Muscle of leg (tissue), 11 donors: ENCODE results near the gene SLC4A4. TPM values are rescaled to one million over a fixed set of nuclear protein-coding genes. Genes with fewer than 3 reads are reported as not detected.

Experiments
- DNase-seq: peaks from one replicate; pipeline ENCODE4 v3.0.0; 2013
- H3K27ac ChIP-seq: one replicate; pipeline ENCODE4 v1.5.1; 2013; ENCODE audit warnings: mild to moderate bottlenecking, low read length, control low read depth
- H3K27me3 ChIP-seq: one replicate; pipeline ENCODE4 v1.6.1; 2013; ENCODE audit warnings: low read length; ENCODE audit not compliant: control insufficient read depth, insufficient read depth
- H3K36me3 ChIP-seq: one replicate; pipeline ENCODE4 v1.6.1; 2013; ENCODE audit warnings: low read length; ENCODE audit not compliant: control insufficient read depth, insufficient read depth
- H3K4me1 ChIP-seq: one replicate; pipeline ENCODE4 v1.6.1; 2013; ENCODE audit warnings: low read length; ENCODE audit not compliant: control insufficient read depth, insufficient read depth
- H3K4me3 ChIP-seq: one replicate; pipeline ENCODE4 v1.5.1; 2013; ENCODE audit warnings: low read length, control low read depth
- H3K9me3 ChIP-seq: replicated peaks from 2 replicates; pipeline ENCODE4 v1.6.1; 2013; ENCODE audit warnings: low read depth, low read length; ENCODE audit not compliant: control insufficient read depth
- WGBS: methylation state at CpG from one replicate; pipeline ENCODE4 v1.1.5; 2013; ENCODE audit warnings: missing lambda C conversion rate; ENCODE audit not compliant: insufficient coverage; 5-methylcytosine and 5-hydroxymethylcytosine counted together
- polyA plus RNA-seq, 8 donors: library from polyadenylated mRNA; unstranded; fragments of 120-200 nt; gene quantifications; one replicate each; pipeline versions ENCODE4 v1.2.1 to v1.2.3, GENCODE V29; 2013; ENCODE audit warnings: inconsistent platforms in 1 of 8, low replicate concordance in 1 of 8; ENCODE audit not compliant: insufficient read length in 8 of 8, insufficient read depth in 1 of 8
- total RNA-seq: library from RNA; stranded (reverse); fragments of 120-200 nt; gene quantifications from one replicate; pipeline ENCODE4 v1.2.4, GENCODE V29; 2013

Gene SLC4A4
- total and polyA plus RNA-seq, 9 donors: 6.7 to 14.9 (median 10.1) TPM

GRCh38 chr4:71355045-71355444 lies 16.2 kb downstream of the SLC4A4 start:
- H3K9me3 ChIP-seq: no peaks in the 10 kb centered on the region
- H3K27me3 ChIP-seq: no peaks in the 10 kb centered on the region
- H3K27ac ChIP-seq: no peak overlapping the region
- no peaks in the 10 kb centered on the region for H3K4me1 ChIP-seq
- WGBS: 50% methylated on average over 1 of the region's 1 CpG
- no peak overlapping the region for H3K4me3 ChIP-seq
- no peaks in the 10 kb centered on the region for H3K36me3 ChIP-seq
- no peak for DNase-seq

GRCh38 chr4:71355971-71356370 lies 17.2 kb downstream of the SLC4A4 start:
- Histone ChIP-seq H3K9me3 (no peaks in the 10 kb centered on the region), H3K36me3 (no peaks in the 10 kb centered on the region), H3K4me1 (no peaks in the 10 kb centered on the region), H3K4me3 (no peak overlapping the region), H3K27ac (no peak overlapping the region), H3K27me3 (no peaks in the 10 kb centered on the region)
- DNase-seq: no peak

- no peak for DNase-seq
- no peaks in the 10 kb centered on the region for H3K36me3 ChIP-seq
- H3K27me3 ChIP-seq: no peaks in the 10 kb centered on the region
- WGBS: 91% methylated on average over 4 of the region's 6 CpGs
- no peaks in the 10 kb centered on the region for H3K4me1 ChIP-seq
- H3K27ac ChIP-seq: no peak overlapping the region
- no peaks in the 10 kb centered on the region for H3K9me3 ChIP-seq
- H3K4me3 ChIP-seq: no peak overlapping the region
Measured at GRCh38 chr4:71356924-71357663, 18.3 kb downstream of the SLC4A4 start.

- Histone ChIP-seq H3K27me3 (no peaks in the 10 kb centered on the region), H3K4me1 (no peaks in the 10 kb centered on the region), H3K9me3 (no peaks in the 10 kb centered on the region), H3K27ac (no peak overlapping the region), H3K36me3 (no peaks in the 10 kb centered on the region), H3K4me3 (no peak overlapping the region)
- no peak for DNase-seq
- WGBS: 98% methylated on average over 6 of the region's 12 CpGs
Measured at GRCh38 chr4:71360844-71361243, 22.0 kb downstream of the SLC4A4 start.

GRCh38 chr4:71361476-71361875 lies 22.7 kb downstream of the SLC4A4 start:
- no peak for DNase-seq
- no peak overlapping the region for H3K27ac ChIP-seq
- H3K9me3 ChIP-seq: no peaks in the 10 kb centered on the region
- no peaks in the 10 kb centered on the region for H3K27me3 ChIP-seq
- H3K36me3 ChIP-seq: no peaks in the 10 kb centered on the region
- no peak overlapping the region for H3K4me3 ChIP-seq
- H3K4me1 ChIP-seq: no peaks in the 10 kb centered on the region

GRCh38 chr4:71366766-71367165 lies 27.9 kb downstream of the SLC4A4 start:
- H3K27ac ChIP-seq: no peak overlapping the region
- H3K27me3 ChIP-seq: no peaks in the 10 kb centered on the region
- H3K4me3 ChIP-seq: no peak overlapping the region
- no peaks in the 10 kb centered on the region for H3K9me3 ChIP-seq
- DNase-seq: peak; percentile 72
- H3K4me1 ChIP-seq: peaks cover 3% of the 10 kb centered on the region
- no peaks in the 10 kb centered on the region for H3K36me3 ChIP-seq
- 54% methylated on average over 2 of the region's 3 CpGs for WGBS

GRCh38 chr4:71367546-71367945 lies 28.7 kb downstream of the SLC4A4 start:
- Histone ChIP-seq H3K4me3 (no peak overlapping the region), H3K27me3 (no peaks in the 10 kb centered on the region), H3K4me1 (peaks cover 3% of the 10 kb centered on the region), H3K36me3 (no peaks in the 10 kb centered on the region), H3K9me3 (no peaks in the 10 kb centered on the region), H3K27ac (no peak overlapping the region)
- no CpG with 5 or more reads among the region's 2 CpGs for WGBS
- no peak for DNase-seq

DNA sequence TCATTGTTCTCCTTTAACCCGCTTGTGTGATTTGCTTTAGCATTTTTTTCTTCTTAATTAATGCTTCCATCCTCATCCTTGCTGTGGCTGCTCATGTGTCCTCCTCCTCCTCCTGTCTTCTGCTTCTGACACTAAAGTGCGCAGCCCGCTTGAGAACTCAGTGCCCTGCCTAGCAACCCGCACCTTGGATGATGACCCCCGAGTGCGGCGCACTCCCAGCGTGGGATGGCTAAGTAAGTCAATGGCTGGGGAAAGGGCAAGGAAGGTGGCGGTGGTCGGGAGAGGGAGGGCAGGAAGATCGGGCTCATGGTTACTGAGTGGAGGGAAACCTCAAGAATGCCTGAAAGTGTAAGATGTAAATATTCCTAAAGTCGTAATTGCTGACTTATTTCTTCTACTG lies 30.1 kb downstream of the SLC4A4 start:
- no peak overlapping the region for H3K4me3 ChIP-seq
- no peak overlapping the region for H3K27ac ChIP-seq
- H3K36me3 ChIP-seq: no peaks in the 10 kb centered on the region
- no peaks in the 10 kb centered on the region for H3K27me3 ChIP-seq
- no peak for DNase-seq
- peaks cover 3% of the 10 kb centered on the region for H3K4me1 ChIP-seq
- no peaks in the 10 kb centered on the region for H3K9me3 ChIP-seq
- 95% methylated on average over 8 of the region's 12 CpGs for WGBS

GRCh38 chr4:71369536-71369935 lies 30.7 kb downstream of the SLC4A4 start:
- Histone ChIP-seq H3K4me3 (no peak overlapping the region), H3K27ac (no peak overlapping the region), H3K9me3 (no peaks in the 10 kb centered on the region), H3K27me3 (no peaks in the 10 kb centered on the region), H3K4me1 (peaks cover 3% of the 10 kb centered on the region), H3K36me3 (no peaks in the 10 kb centered on the region)
- DNase-seq: no peak

GRCh38 chr4:71375494-71375893 lies 36.7 kb downstream of the SLC4A4 start:
- Histone ChIP-seq H3K27me3 (no peaks in the 10 kb centered on the region), H3K27ac (no peak overlapping the region), H3K36me3 (no peaks in the 10 kb centered on the region), H3K4me1 (no peaks in the 10 kb centered on the region), H3K9me3 (no peaks in the 10 kb centered on the region), H3K4me3 (no peak overlapping the region)
- WGBS: no CpG with 5 or more reads among the region's 2 CpGs
- DNase-seq: no peak

GRCh38 chr4:71377561-71377960 lies 38.7 kb downstream of the SLC4A4 start:
- Histone ChIP-seq H3K27me3 (no peaks in the 10 kb centered on the region), H3K4me1 (no peaks in the 10 kb centered on the region), H3K36me3 (no peaks in the 10 kb centered on the region), H3K4me3 (no peak overlapping the region), H3K27ac (no peak overlapping the region), H3K9me3 (no peaks in the 10 kb centered on the region)
- no peak for DNase-seq
- no CpG with 5 or more reads among the region's 4 CpGs for WGBS
